Measurements from ENCODE around the gene SH3PXD2B. TPM values are rescaled to one million over a fixed set of nuclear protein-coding genes. Genes with fewer than 3 reads are reported as not detected.

Gene SH3PXD2B
- total and polyA plus RNA-seq, 2 of the 13 experiments (the other 11 are each of a cell fraction or from before 2014, with no cell fraction given), result 3.4 to 4.6 TPM

GRCh38 chr5:172428224-172429166, 25.8 kb downstream of the SH3PXD2B start (continued):
- TF ChIP-seq CENPX (CRISPR knock-in tag; IDR thresholded peaks at IDR 0.05), result no peak
- TF ChIP-seq NFIB (CRISPR knock-in tag; IDR thresholded peaks at IDR 0.05; ENCODE audit: borderline replicate concordance), result no peak
- peak; percentile 62; the same call in 1 of the 2 replicates for TF ChIP-seq IRF2 (CRISPR knock-in tag; IDR thresholded peaks at IDR 0.05)
- TF ChIP-seq ISL2 (CRISPR knock-in tag; IDR thresholded peaks at IDR 0.05), result no peak
- no peak for TF ChIP-seq ZNF530 (CRISPR knock-in tag; IDR thresholded peaks at IDR 0.05; ENCODE audit: low read depth)
- peak; percentile 69; the same call in 1 of the 2 replicates for TF ChIP-seq ZNF644 (CRISPR knock-in tag; IDR thresholded peaks at IDR 0.05; ENCODE audit: low read depth)
- no peak for TF ChIP-seq EHMT2 (IDR thresholded peaks at IDR 0.05; ENCODE audit: borderline replicate concordance, low read depth, low read length)
- TF ChIP-seq SMAD9 (CRISPR knock-in tag; IDR thresholded peaks at IDR 0.05), result no peak
- no peak for TF ChIP-seq KIAA2018 (CRISPR knock-in tag; IDR thresholded peaks at IDR 0.05; ENCODE audit: borderline replicate concordance)
- 0 out of 2 replicates have a peak, but pooled peaks have one; percentile 32 for TF ChIP-seq PPARG (CRISPR knock-in tag; conservative IDR thresholded peaks at IDR 0.05)
- no peak for TF ChIP-seq BATF2 (CRISPR knock-in tag; IDR thresholded peaks at IDR 0.05)
- TF ChIP-seq ZNF749 (CRISPR knock-in tag; IDR thresholded peaks at IDR 0.05; ENCODE audit: borderline replicate concordance), result no peak
